Nephron (organoid): ENCODE measurements around the gene VTI1A.

Source experiments
- H3K27ac Mint-ChIP-seq, 3 experiments: 2 replicates each; pipeline ENCODE4 v1.8.0; 2020; ENCODE audit warnings: mixed read lengths in 3 of 3, mild to moderate bottlenecking in 2 of 3, moderate library complexity in 1 of 3
- H3K27me3 Mint-ChIP-seq: 2 replicates; pipeline ENCODE4 v1.8.0; 2021; ENCODE audit warnings: low read depth, mild to moderate bottlenecking, moderate library complexity, mixed read lengths
- H3K36me3 Mint-ChIP-seq: 2 replicates; pipeline ENCODE4 v1.8.0; 2020; ENCODE audit warnings: low read depth, mixed read lengths
- H3K4me1 Mint-ChIP-seq: 2 replicates; pipeline ENCODE4 v1.8.0; 2020; ENCODE audit warnings: mixed read lengths
- H3K4me3 Mint-ChIP-seq, 3 experiments: 2 replicates each; pipeline ENCODE4 v1.8.0; 2020; ENCODE audit warnings: mild to moderate bottlenecking in 3 of 3, mixed read lengths in 3 of 3, moderate library complexity in 2 of 3
- H3K9me3 Mint-ChIP-seq: 2 replicates; pipeline ENCODE4 v1.8.0; 2020; ENCODE audit warnings: mixed read lengths
- TF ChIP-seq, protein P1 (sequence below), 3 experiments: fragments of 200-600 bp; sonication (generic); IDR thresholded peaks; one replicate each; pipeline ENCODE4 v1.5.0; 2021; ENCODE audit warnings: antibody characterized with exemption in 3 of 3; ENCODE audit not compliant: unreplicated experiment in 3 of 3

Gene VTI1A

DNA sequence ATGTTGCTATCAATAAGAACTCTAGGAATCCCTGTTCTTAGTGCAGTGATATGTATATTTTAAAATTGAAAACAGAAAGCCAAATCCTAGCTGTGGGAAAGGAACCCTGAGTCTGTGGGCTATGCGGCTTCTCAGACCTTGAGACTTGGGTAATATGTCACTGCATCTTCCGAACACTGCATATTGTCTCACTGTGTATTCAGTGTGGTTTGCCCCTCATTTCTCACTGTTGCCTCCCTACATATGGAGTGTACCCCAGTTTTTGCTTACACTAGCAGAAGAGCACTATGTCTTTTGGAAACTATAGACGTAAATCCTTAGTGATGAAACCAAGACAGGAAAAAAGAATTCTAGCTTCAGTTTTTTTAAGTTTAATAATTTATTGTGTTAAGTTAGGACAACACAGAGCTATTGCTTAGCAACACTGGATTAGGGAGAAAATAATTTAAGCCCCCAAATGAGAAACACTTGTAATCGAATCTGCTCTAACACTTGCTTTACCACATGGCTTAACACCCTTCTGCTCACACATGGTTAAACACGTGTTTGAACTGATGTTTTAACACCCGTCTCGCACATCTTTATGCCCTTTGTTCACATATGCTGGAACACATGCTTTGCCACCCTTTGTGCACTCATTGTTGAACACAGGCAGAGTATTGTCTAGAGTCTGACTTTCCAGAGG lies 251.3 kb downstream of the VTI1A start:
- TF ChIP-seq, protein P1, sequence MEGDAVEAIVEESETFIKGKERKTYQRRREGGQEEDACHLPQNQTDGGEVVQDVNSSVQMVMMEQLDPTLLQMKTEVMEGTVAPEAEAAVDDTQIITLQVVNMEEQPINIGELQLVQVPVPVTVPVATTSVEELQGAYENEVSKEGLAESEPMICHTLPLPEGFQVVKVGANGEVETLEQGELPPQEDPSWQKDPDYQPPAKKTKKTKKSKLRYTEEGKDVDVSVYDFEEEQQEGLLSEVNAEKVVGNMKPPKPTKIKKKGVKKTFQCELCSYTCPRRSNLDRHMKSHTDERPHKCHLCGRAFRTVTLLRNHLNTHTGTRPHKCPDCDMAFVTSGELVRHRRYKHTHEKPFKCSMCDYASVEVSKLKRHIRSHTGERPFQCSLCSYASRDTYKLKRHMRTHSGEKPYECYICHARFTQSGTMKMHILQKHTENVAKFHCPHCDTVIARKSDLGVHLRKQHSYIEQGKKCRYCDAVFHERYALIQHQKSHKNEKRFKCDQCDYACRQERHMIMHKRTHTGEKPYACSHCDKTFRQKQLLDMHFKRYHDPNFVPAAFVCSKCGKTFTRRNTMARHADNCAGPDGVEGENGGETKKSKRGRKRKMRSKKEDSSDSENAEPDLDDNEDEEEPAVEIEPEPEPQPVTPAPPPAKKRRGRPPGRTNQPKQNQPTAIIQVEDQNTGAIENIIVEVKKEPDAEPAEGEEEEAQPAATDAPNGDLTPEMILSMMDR (IDR thresholded peaks at IDR 0.05; ENCODE audit: unreplicated experiment in 3 of 3) = no peak
- H3K4me1 Mint-ChIP-seq = peaks cover 47% of the 10 kb centered on the region
- peak overlapping the region; percentile 37 to 79 (median 65) for H3K27ac Mint-ChIP-seq
- H3K27me3 Mint-ChIP-seq = no peaks in the 10 kb centered on the region
- H3K9me3 Mint-ChIP-seq = no peaks in the 10 kb centered on the region
- no peak overlapping the region for H3K4me3 Mint-ChIP-seq
- H3K36me3 Mint-ChIP-seq = no peaks in the 10 kb centered on the region

DNA sequence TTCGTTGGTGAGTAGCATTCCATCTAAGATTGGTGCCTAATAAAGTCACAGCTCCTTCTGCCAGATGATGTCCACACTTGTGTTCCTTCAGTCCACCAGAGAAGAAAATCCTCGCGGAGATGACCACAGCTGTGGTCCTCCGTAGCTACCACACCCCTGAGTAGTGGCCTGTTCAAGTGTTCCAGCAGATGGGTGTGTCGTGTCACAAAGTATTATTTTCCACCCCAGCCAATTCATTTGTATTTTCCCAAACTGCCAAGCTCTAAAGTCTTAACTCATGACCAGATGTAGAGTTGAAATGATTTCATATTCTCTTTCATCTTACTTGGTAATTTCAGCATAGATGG lies 251.8 kb downstream of the VTI1A start:
- Mint-ChIP-seq H3K27me3 (no peaks in the 10 kb centered on the region), H3K4me3 (no peak overlapping the region), H3K36me3 (no peaks in the 10 kb centered on the region), H3K4me1 (peaks cover 47% of the 10 kb centered on the region), H3K27ac (peak overlapping the region; percentile 37 to 79 (median 65)), H3K9me3 (no peaks in the 10 kb centered on the region)
- TF ChIP-seq, protein P1 (IDR thresholded peaks at IDR 0.05; ENCODE audit: unreplicated experiment in 3 of 3) = no peak

DNA sequence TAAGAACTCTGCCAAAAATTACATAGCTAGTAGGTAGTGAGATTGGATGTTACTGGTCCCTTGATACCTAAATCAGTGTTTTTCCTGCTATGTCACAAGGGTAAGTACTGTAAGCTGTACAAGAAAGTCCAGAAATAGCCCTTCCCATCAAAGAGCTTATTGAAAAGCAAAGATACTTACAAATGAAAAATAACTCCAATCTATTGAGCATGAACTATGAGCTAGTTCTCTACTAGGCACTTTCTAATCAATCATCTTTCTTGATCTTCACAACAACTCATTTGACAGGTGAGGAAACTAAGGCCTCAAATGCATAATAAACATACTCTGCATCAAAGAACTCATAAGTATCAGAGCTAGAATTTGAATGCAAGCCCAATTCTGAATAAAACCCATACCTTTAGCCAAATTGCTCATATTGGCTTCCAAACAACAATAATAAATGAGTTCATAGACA lies 253.2 kb downstream of the VTI1A start:
- peaks cover 47% of the 10 kb centered on the region for H3K4me1 Mint-ChIP-seq
- TF ChIP-seq, protein P1 (IDR thresholded peaks at IDR 0.05; ENCODE audit: unreplicated experiment in 3 of 3) = no peak
- H3K36me3 Mint-ChIP-seq = no peaks in the 10 kb centered on the region
- H3K9me3 Mint-ChIP-seq = no peaks in the 10 kb centered on the region
- H3K4me3 Mint-ChIP-seq = no peak overlapping the region
- peak overlapping the region in 1 of 3 experiments; percentile 26 for H3K27ac Mint-ChIP-seq
- no peaks in the 10 kb centered on the region for H3K27me3 Mint-ChIP-seq

DNA sequence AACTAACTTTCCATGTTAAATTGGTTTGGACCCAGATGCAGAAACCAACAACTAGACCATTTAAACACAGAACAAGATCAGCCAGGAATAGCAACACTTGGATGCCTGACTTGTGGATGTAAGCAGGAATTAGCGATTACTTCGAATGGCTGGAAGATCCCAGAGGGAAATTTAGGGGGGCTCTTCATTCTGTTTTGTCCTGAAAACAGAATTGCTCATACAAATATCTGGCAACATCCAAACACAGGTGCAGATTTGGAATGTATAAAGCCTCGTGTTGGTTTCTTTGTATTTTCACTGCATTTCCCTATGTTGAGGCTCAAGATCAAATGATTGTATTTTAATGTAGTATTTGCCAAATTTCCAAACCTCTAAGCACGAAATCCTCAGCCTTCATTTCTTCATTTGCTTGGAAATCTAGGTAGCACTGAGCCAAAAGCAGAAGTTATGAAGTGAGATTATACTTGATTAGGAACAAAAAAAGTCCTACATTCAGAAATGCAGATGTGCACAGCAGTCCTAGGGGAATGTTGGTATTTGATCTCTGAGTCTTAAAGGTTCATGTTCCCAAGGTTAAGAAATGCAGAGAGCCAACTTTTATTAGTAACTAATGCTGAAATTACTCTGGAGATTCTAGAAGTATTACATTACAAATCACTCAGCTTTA lies 254.3 kb downstream of the VTI1A start:
- Mint-ChIP-seq H3K9me3 (no peaks in the 10 kb centered on the region), H3K27me3 (no peaks in the 10 kb centered on the region), H3K4me3 (no peak overlapping the region), H3K27ac (peak overlapping the region; percentile 21 to 40 (median 28)), H3K4me1 (peaks cover 45% of the 10 kb centered on the region), H3K36me3 (no peaks in the 10 kb centered on the region)
- TF ChIP-seq, protein P1 (IDR thresholded peaks at IDR 0.05; ENCODE audit: unreplicated experiment in 3 of 3) = no peak

DNA sequence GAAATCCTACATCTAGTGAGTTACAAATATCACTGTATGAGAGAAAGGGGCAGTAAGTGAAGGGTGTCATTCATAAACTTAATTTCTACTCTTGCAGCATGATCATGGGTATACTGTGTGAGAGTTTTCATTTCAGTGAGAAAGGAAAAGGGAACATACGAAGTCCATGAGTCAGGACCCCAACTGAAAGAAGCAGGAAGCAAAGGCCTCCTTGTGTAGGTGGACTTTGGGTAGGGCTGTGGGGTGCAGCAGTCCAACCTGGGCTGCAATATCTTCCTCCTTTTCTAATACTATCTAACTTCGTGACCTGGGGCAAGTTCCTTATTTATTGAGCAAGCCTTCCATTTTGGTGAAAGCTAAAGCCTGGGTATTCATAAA lies 254.9 kb downstream of the VTI1A start:
- no peak overlapping the region for H3K4me3 Mint-ChIP-seq
- no peaks in the 10 kb centered on the region for H3K36me3 Mint-ChIP-seq
- TF ChIP-seq, protein P1 (IDR thresholded peaks at IDR 0.05; ENCODE audit: unreplicated experiment in 3 of 3) = no peak
- H3K27me3 Mint-ChIP-seq = no peaks in the 10 kb centered on the region
- peaks cover 40% of the 10 kb centered on the region for H3K4me1 Mint-ChIP-seq
- H3K9me3 Mint-ChIP-seq = no peaks in the 10 kb centered on the region
- peak overlapping the region in 2 of 3 experiments; percentile 21 to 28 for H3K27ac Mint-ChIP-seq

DNA sequence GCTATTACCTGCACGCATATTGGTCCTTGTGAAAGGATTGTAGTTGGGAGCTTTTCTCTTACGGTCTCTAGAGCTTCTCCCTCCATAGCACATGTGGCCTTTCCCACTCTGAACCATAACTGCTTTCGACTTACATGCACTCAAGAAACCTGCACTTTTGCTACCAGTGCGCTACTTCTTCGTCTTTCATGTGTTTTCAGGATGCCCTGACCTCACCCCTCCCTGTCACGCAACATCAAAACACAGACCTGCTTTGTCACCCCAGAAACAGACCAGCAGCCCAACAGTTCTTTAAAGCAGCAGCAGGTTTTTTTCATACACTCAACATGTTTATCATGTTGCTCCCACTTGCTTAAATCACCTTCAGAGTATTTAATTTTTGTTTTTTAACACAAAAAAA lies 259.6 kb downstream of the VTI1A start:
- Mint-ChIP-seq H3K9me3 (no peaks in the 10 kb centered on the region), H3K4me1 (peaks cover 7% of the 10 kb centered on the region), H3K36me3 (no peaks in the 10 kb centered on the region), H3K27ac (no peak overlapping the region), H3K27me3 (no peaks in the 10 kb centered on the region), H3K4me3 (no peak overlapping the region)
- TF ChIP-seq, protein P1 (IDR thresholded peaks at IDR 0.05; ENCODE audit: unreplicated experiment in 3 of 3) = no peak
